GM12878 (cell line): ENCODE results near the gene LDB3. TPM values are rescaled to one million over a fixed set of nuclear protein-coding genes. Genes with fewer than 3 reads are reported as not detected.

ENCODE experiments used
- ATAC-seq: fragments of 200-7000 bp; cut with Tn5 transposase; 3 replicates; pipeline ENCODE4 v1.9.1; 2020; ENCODE audit warnings: mild to moderate bottlenecking, moderate library complexity
- BruUV-seq: library from RNA; stranded (reverse); fragments of 400-500 nt; replicated peaks from 2 replicates; lab custom pipeline; 2021; lab: Mats Ljungman, UMichigan
- CTCF ChIA-PET: fragments of 300-600 bp; sonication (Branson Sonifier 250); formaldehyde crosslinking; extraction: SDS; loops from one replicate; lab custom pipeline; 2021; ENCODE audit warnings: inconsistent platforms; lab: Yijun Ruan, JAX
- POLR2A ChIA-PET: fragments of 350-600 bp; formaldehyde crosslinking; extraction: SDS; loops from one replicate; lab custom pipeline; 2021; ENCODE audit warnings: inconsistent platforms; lab: Charles Lee
- RAD21 ChIA-PET: fragments of 300-600 bp; sonication (Branson Sonifier 250); formaldehyde crosslinking; loops from one replicate; lab custom pipeline; 2023; ENCODE audit warnings: antibody characterized with exemption; ENCODE audit not compliant: unreplicated experiment; lab: Charles Lee
- SMC1A ChIA-PET: fragments of 300-600 bp; sonication (Branson Sonifier 250); formaldehyde crosslinking; loops from one replicate; lab custom pipeline; 2023; ENCODE audit not compliant: unreplicated experiment, uncharacterized antibody; lab: Charles Lee
- DNase-seq: peaks from one replicate; pipeline ENCODE4 v3.0.0-alpha.2; 2011; ENCODE audit warnings: low read depth, low spot score
- FAIRE-seq: peaks from 3 replicates; lab custom pipeline; 2011; peaks lifted over from hg19 to GRCh38; lab: Jason Lieb, UNC
- H2AFZ ChIP-seq: 2 replicates; pipeline ENCODE4 v1.6.0; 2011; ENCODE audit warnings: low read depth, low read length, control low read depth; ENCODE audit not compliant: control insufficient read depth
- H3K27ac ChIP-seq: 2 replicates; pipeline ENCODE4 v1.5.1; 2011; ENCODE audit warnings: control low read depth; ENCODE audit not compliant: control insufficient read depth, insufficient read depth
- H3K27me3 ChIP-seq, 2 experiments: replicated peaks in 1 of 2; 2 replicates each; pipeline versions ENCODE4 v1.6.0 to v1.6.1; 2011; ENCODE audit warnings: low read length in 1 of 2; ENCODE audit not compliant: control insufficient read depth in 2 of 2, insufficient read depth in 2 of 2
- H3K36me3 ChIP-seq, 2 experiments: 2 replicates each; pipeline ENCODE4 v1.5.1; 2011; ENCODE audit warnings: low read length in 1 of 2; ENCODE audit not compliant: control insufficient read depth in 2 of 2, insufficient read depth in 2 of 2
- H3K4me1 ChIP-seq: 2 replicates; pipeline ENCODE4 v1.6.1; 2011; ENCODE audit warnings: mild to moderate bottlenecking, low read length, moderate library complexity, mixed read lengths; ENCODE audit not compliant: control insufficient read depth, insufficient read depth
- H3K4me2 ChIP-seq: 2 replicates; pipeline ENCODE4 v1.6.0; 2011; ENCODE audit warnings: control low read depth; ENCODE audit not compliant: control insufficient read depth, insufficient read depth
- H3K4me3 ChIP-seq: fragments of 200-600 bp; sonication (generic); 2 replicates; pipeline ENCODE4 v1.5.1; 2016
- H3K79me2 ChIP-seq: 2 replicates; pipeline ENCODE4 v1.6.0; 2011; ENCODE audit warnings: low read length; ENCODE audit not compliant: control insufficient read depth, insufficient read depth
- H3K9ac ChIP-seq: 2 replicates; pipeline ENCODE4 v1.8.0; 2011; ENCODE audit warnings: low read length, control low read depth, mixed read lengths; ENCODE audit not compliant: control insufficient read depth, insufficient read depth
- H3K9me3 ChIP-seq: replicated peaks from 3 replicates; pipeline ENCODE4 v1.5.1; 2011; ENCODE audit warnings: mild to moderate bottlenecking, low read length; ENCODE audit not compliant: control insufficient read depth, insufficient read depth
- H4K20me1 ChIP-seq: 2 replicates; pipeline ENCODE4 v1.6.0; 2011; ENCODE audit not compliant: control insufficient read depth, insufficient read depth
- ASH2L ChIP-seq: fragments of 300-600, 200-600 bp; sonication (generic); IDR thresholded peaks from 2 replicates; pipeline ENCODE4 v1.6.1; 2017; ENCODE audit warnings: low read depth, mild to moderate bottlenecking, borderline replicate concordance
- NBN ChIP-seq: fragments of 450-650 bp; IDR thresholded peaks from 2 replicates; pipeline ENCODE4 v1.6.1; 2016
- NR2C1 ChIP-seq: fragments of 450-650 bp; IDR thresholded peaks from 2 replicates; pipeline ENCODE4 v1.6.1; 2017; ENCODE audit warnings: antibody characterized with exemption, mild to moderate bottlenecking, moderate library complexity
- SP1 ChIP-seq: IDR thresholded peaks from one replicate; pipeline ENCODE4 v1.6.1; 2011; ENCODE audit warnings: low read depth, low read length
- WRNIP1 ChIP-seq: IDR thresholded peaks from 2 replicates; pipeline ENCODE4 v1.6.1; 2011; ENCODE audit warnings: low read depth, low read length, improper control_type of control experiment, borderline replicate concordance
- YBX1 ChIP-seq: fragments of 450-650 bp; IDR thresholded peaks from 2 replicates; pipeline ENCODE4 v1.6.1; 2016; ENCODE audit warnings: antibody characterized with exemption
- WGBS: methylation state at CpG from one replicate; pipeline ENCODE4 v1.1.6; 2016; ENCODE audit warnings: low lambda C conversion rate; ENCODE audit not compliant: insufficient replicate concordance, insufficient coverage; ENCODE audit errors: missing lambda C conversion rate; 5-methylcytosine and 5-hydroxymethylcytosine counted together
- in situ Hi-C: fragments of 300-500 bp; cut with MboI; formaldehyde crosslinking; loops from 9 replicates; pipeline ENCODE4 v1.14.3; 2018; ENCODE audit warnings: mixed read lengths
- intact Hi-C: fragments of 100-400 bp; cut with micrococcal nuclease; formaldehyde crosslinking; loops from one replicate; pipeline ENCODE4 v1.14.2; 2022; ENCODE audit not compliant: unreplicated experiment
- polyA plus RNA-seq, 11 experiments: library from polyadenylated mRNA; depleted of rRNA in 4 of 11; unstranded in 6 of 11; stranded (reverse) in 5 of 11; fragments of >200 nt; fragmentation: Nextera tagmentation in 4 of 11; fragmentation: Illumina TruSeq in 1 of 11; extraction: Ambion mirVana in 4 of 11; extraction: Trizol in 1 of 11; gene quantifications; 1 replicate in 1 of 11; 2 replicates in 10 of 11; pipeline versions ENCODE4 v1.2.1 to v1.2.3, GENCODE V29; 2011 to 2016; ENCODE audit warnings: inconsistent platforms in 2 of 11, missing spikeins in 2 of 11, low read depth in 1 of 11
- total RNA-seq, 4 experiments: library from RNA; depleted of rRNA in 3 of 4; stranded (reverse); fragments of >200 nt in 3 of 4; fragmentation: Illumina TruSeq in 1 of 4; extraction: Trizol in 1 of 4; gene quantifications; 2 replicates each; pipeline versions ENCODE4 v1.2.1 to v1.2.3, GENCODE V29; 2013 to 2021

LDB3 gene
- total and polyA plus RNA-seq, 10 of the 15 experiments (the other 5 are each of a cell fraction or from before 2014, with no cell fraction given): 0.02 to 0.07 (median 0.04) TPM; not detected in 1

DNA sequence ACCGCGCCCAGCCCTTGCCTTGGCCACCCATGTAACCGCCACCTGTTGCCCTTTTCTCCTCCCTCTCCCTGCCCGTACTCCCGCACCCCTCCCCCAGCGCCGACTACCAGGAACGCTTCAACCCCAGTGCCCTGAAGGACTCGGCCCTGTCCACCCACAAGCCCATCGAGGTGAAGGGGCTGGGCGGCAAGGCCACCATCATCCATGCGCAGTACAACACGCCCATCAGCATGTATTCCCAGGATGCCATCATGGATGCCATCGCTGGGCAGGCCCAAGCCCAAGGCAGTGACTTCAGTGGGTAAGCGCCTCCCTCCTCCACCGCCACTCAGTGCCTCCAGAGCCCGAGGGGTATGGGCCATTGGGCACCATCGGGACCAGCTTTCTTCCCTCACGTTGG is 18.7 kb downstream of the LDB3 start (continued):
- no peak for TF ChIP-seq NR2C1
- no peak for TF ChIP-seq SP1
- no peak for TF ChIP-seq ASH2L
- no peak for TF ChIP-seq YBX1
- TF ChIP-seq, all 136 proteins: peak for 0

DNA sequence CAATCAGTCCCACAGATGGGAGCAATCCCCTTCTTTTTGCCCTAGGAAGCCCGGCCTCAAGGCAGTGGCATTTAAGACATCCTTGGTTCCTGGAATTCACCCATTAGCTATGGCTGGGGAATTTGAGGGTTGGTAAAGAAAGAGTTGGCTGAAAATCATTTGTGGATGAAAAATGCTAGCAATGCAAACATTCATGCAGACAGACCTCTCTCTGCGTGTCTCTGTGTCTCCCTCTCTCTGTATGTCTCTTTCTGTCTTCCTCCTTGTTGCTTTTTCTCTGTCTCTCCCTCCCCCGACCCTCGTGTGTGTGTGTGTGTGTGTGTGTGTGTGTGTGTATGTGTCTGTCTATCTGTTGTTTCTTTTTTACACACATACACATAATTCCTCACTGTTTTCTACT is 19.4 kb downstream of the LDB3 start:
- ChIA-PET SMC1A (interaction anchor here (1.0 to 1.4 kb wide), 3 partner anchors 44 to 52 kb away, joined by 3 to 7 read pairs (median 3); no protein-coding TSS in a partner anchor), POLR2A (no interaction called here), CTCF (interaction anchor here (0.8 to 2.4 kb wide), 6 partner anchors 11 to 278 kb away, joined by 3 to 18 read pairs (median 4); no protein-coding TSS in a partner anchor), RAD21 (interaction anchor here (1.0 kb wide), 1 partner anchor 45 kb away, joined by 3 read pairs; no protein-coding TSS in a partner anchor)
- Histone ChIP-seq H3K4me1 (no peaks in the 10 kb centered on the region), H3K27ac (no peak overlapping the region), H4K20me1 (no peaks in the 10 kb centered on the region), H3K27me3 (no peaks in the 10 kb centered on the region; a peak in 1 of 4 replicates), H3K4me2 (no peak overlapping the region), H2AFZ (no peak overlapping the region), H3K9me3 (no peaks in the 10 kb centered on the region), H3K4me3 (no peak overlapping the region), H3K9ac (no peak overlapping the region), H3K36me3 (no peaks in the 10 kb centered on the region), H3K79me2 (no peaks in the 10 kb centered on the region)
- TF ChIP-seq WRNIP1 (no peak), NBN (0 out of 2 replicates have a peak, but pooled peaks have one; percentile 11)
- 0% methylated on average over 2 of the region's 4 CpGs for WGBS
- no TSS peak for BruUV-seq
- no peak for FAIRE-seq
- intact Hi-C loops: loop anchor here (1.0 kb wide), 1 partner anchor 212 kb away; no protein-coding TSS in a partner anchor
- no peak for DNase-seq
- in situ Hi-C loops: no loop called here
- no peak for ATAC-seq
